GM12878 (cell line): ENCODE results near the gene NFKBIE. TPM values are rescaled to one million over a fixed set of nuclear protein-coding genes. Genes with fewer than 3 reads are reported as not detected.

Experiments used
- ATF3 ChIP-seq: IDR thresholded peaks from 2 replicates; pipeline ENCODE4 v1.6.1; 2011; ENCODE audit warnings: low read depth, mild to moderate bottlenecking, low read length, moderate library complexity, borderline replicate concordance; ENCODE audit errors: extremely low read depth
- BACH1 ChIP-seq: fragments of 450-650 bp; IDR thresholded peaks from 2 replicates; pipeline ENCODE4 v1.6.1; 2017; ENCODE audit warnings: mild to moderate bottlenecking, borderline replicate concordance
- BMI1 ChIP-seq: fragments of 450-650 bp; IDR thresholded peaks from 2 replicates; pipeline ENCODE4 v1.6.1; 2016; ENCODE audit warnings: mild to moderate bottlenecking, moderate library complexity, borderline replicate concordance
- CTCF ChIP-seq, 3 experiments: IDR thresholded peaks in 2 of 3; conservative IDR thresholded peaks in 1 of 3; 2 replicates each; pipeline ENCODE4 v1.5.1; 2011; ENCODE audit warnings: low read depth in 3 of 3, low read length in 3 of 3, mild to moderate bottlenecking in 3 of 3, control low read depth in 2 of 3, moderate library complexity in 2 of 3, inconsistent platforms in 1 of 3, mixed read lengths in 1 of 3; ENCODE audit not compliant: control insufficient read depth in 2 of 3, insufficient read depth in 1 of 3; ENCODE audit errors: extremely low read depth in 1 of 3
- DPF2 ChIP-seq: fragments of 450-650 bp; IDR thresholded peaks from 2 replicates; pipeline ENCODE4 v1.6.1; 2017; ENCODE audit warnings: mild to moderate bottlenecking
- HDGF ChIP-seq: fragments of 450-650 bp; IDR thresholded peaks from 2 replicates; pipeline ENCODE4 v1.6.1; 2016; ENCODE audit warnings: antibody characterized with exemption
- IRF4 ChIP-seq: IDR thresholded peaks from 2 replicates; pipeline ENCODE4 v1.6.1; 2011; ENCODE audit warnings: low read depth, low read length
- MAX ChIP-seq: IDR thresholded peaks from 2 replicates; pipeline ENCODE4 v1.6.1; 2012; ENCODE audit warnings: low read depth, low read length, improper control_type of control experiment
- NBN ChIP-seq: fragments of 450-650 bp; IDR thresholded peaks from 2 replicates; pipeline ENCODE4 v1.6.1; 2016
- NKRF ChIP-seq: fragments of 450-650 bp; conservative IDR thresholded peaks from 2 replicates; pipeline ENCODE4 v1.6.1; 2017; ENCODE audit warnings: mild to moderate bottlenecking, moderate library complexity
- NR2C1 ChIP-seq: fragments of 450-650 bp; IDR thresholded peaks from 2 replicates; pipeline ENCODE4 v1.6.1; 2017; ENCODE audit warnings: antibody characterized with exemption, mild to moderate bottlenecking, moderate library complexity
- RAD21 ChIP-seq: IDR thresholded peaks from 2 replicates; pipeline ENCODE4 v1.6.1; 2011; ENCODE audit warnings: mild to moderate bottlenecking, low read depth, low read length, moderate library complexity; ENCODE audit not compliant: insufficient read depth
- RB1 ChIP-seq: fragments of 450-650 bp; formaldehyde crosslinking; IDR thresholded peaks from 2 replicates; pipeline ENCODE4 v1.6.1; 2017; ENCODE audit warnings: mild to moderate bottlenecking, borderline replicate concordance
- RELA ChIP-seq: fragments of 450-650 bp; IDR thresholded peaks from 2 replicates; pipeline ENCODE4 v1.8.0; 2014; ENCODE audit warnings: borderline replicate concordance; ENCODE audit not compliant: partially characterized antibody
- SMARCA5 ChIP-seq: fragments of 450-650 bp; IDR thresholded peaks from 2 replicates; pipeline ENCODE4 v1.6.1; 2017; ENCODE audit warnings: mild to moderate bottlenecking
- STAT3 ChIP-seq: IDR thresholded peaks from 2 replicates; pipeline ENCODE4 v1.6.1; 2011; ENCODE audit warnings: low read depth, low read length, improper control_type of control experiment
- SUZ12 ChIP-seq: fragments of 200-600 bp; sonication (generic); IDR thresholded peaks from one replicate; pipeline ENCODE4 v1.6.1; 2018; ENCODE audit warnings: antibody characterized with exemption, mild to moderate bottlenecking; ENCODE audit not compliant: unreplicated experiment
- TBL1XR1 ChIP-seq: IDR thresholded peaks from 2 replicates; pipeline ENCODE4 v1.6.1; 2012; ENCODE audit warnings: low read depth, low read length, improper control_type of control experiment
- USF2 ChIP-seq: IDR thresholded peaks from 2 replicates; pipeline ENCODE4 v1.6.1; 2011; ENCODE audit warnings: low read depth, low read length, improper control_type of control experiment, borderline replicate concordance
- ZBTB11 ChIP-seq: fragments of 450-650 bp; formaldehyde crosslinking; IDR thresholded peaks from 2 replicates; pipeline ENCODE4 v1.5.0; 2022; ENCODE audit warnings: mild to moderate bottlenecking, missing genetic modification characterization
- polyA plus RNA-seq, 11 experiments: library from polyadenylated mRNA; depleted of rRNA in 4 of 11; unstranded in 6 of 11; stranded (reverse) in 5 of 11; fragments of >200 nt; fragmentation: Nextera tagmentation in 4 of 11; fragmentation: Illumina TruSeq in 1 of 11; extraction: Ambion mirVana in 4 of 11; extraction: Trizol in 1 of 11; gene quantifications; 1 replicate in 1 of 11; 2 replicates in 10 of 11; pipeline versions ENCODE4 v1.2.1 to v1.2.3, GENCODE V29; 2011 to 2016; ENCODE audit warnings: inconsistent platforms in 2 of 11, missing spikeins in 2 of 11, low read depth in 1 of 11
- total RNA-seq, 4 experiments: library from RNA; depleted of rRNA in 3 of 4; stranded (reverse); fragments of >200 nt in 3 of 4; fragmentation: Illumina TruSeq in 1 of 4; extraction: Trizol in 1 of 4; gene quantifications; 2 replicates each; pipeline versions ENCODE4 v1.2.1 to v1.2.3, GENCODE V29; 2013 to 2021

The NFKBIE gene
- total and polyA plus RNA-seq, 10 of the 15 experiments (the other 5 are each of a cell fraction or from before 2014, with no cell fraction given), result 10.4 to 106 (median 38.8) TPM

GRCh38 chr6:44257025-44257752 is 8.2 kb downstream of the NFKBIE start, which contains the start of gene SLC35B2 (continued):
- TF ChIP-seq USF2 (peak; percentile 95), RELA (peak; percentile 63), NKRF (peak; percentile 90), ATF3 (peak; percentile 95), SUZ12 (no peak), BMI1 (0 out of 2 replicates have a peak, but pooled peaks have one; percentile 29), BACH1 (peak; percentile 94), TBL1XR1 (peak; percentile 34; the same call in 1 of the 2 replicates), DPF2 (peak; percentile 18), CTCF (IDR thresholded peaks at IDR 0.05 in 2 of 3, conservative IDR thresholded peaks at IDR 0.05 in 1 of 3; ENCODE audit: control insufficient read depth in 2 of 3, extremely low read depth in 1 of 3, insufficient read depth in 1 of 3, low read depth in 3 of 3, low read length in 3 of 3) (peak; percentile 53 to 69 (median 54); a peak in 5 of 6 replicates), NR2C1 (peak; percentile 34; the same call in 1 of the 2 replicates), MAX (peak; percentile 91), HDGF (peak; percentile 49; the same call in 1 of the 2 replicates), RAD21 (peak; percentile 49), ZBTB11 (CRISPR knock-in tag) (peak; percentile 34; the same call in 1 of the 2 replicates), RB1 (peak; percentile 51; the same call in 1 of the 2 replicates), IRF4 (0 out of 2 replicates have a peak, but pooled peaks have one; percentile 7), SMARCA5 (peak; percentile 87), NBN (no peak; the same call in 1 of the 2 replicates), STAT3 (no peak)
